Measurements from ENCODE around the gene RAPGEF1.

- TF ChIP-seq CTCF (IDR thresholded peaks at IDR 0.05) (no peak), POLR2A (IDR thresholded peaks at IDR 0.05) (no peak)
Observed at GRCh38 chr9:131701436-131701781, 38.5 kb downstream of the RAPGEF1 start.
